HFF-Myc (cell line): ENCODE data around the gene NEDD9.

Experiments
- DNase-seq: peaks from one replicate; pipeline ENCODE4 v3.0.0-alpha.2; 2011; ENCODE audit warnings: low read depth; ENCODE audit errors: extremely low read depth
- H3K4me3 ChIP-seq: replicated peaks from 2 replicates; pipeline ENCODE4 v1.5.1; 2011; ENCODE audit warnings: low read depth, mild to moderate bottlenecking, control low read depth, low read length
- CTCF ChIP-seq: IDR thresholded peaks from 2 replicates; pipeline ENCODE4 v1.5.1; 2012; ENCODE audit warnings: mild to moderate bottlenecking, low read depth, low read length, control low read depth; ENCODE audit errors: missing control alignments

NEDD9 gene

DNA sequence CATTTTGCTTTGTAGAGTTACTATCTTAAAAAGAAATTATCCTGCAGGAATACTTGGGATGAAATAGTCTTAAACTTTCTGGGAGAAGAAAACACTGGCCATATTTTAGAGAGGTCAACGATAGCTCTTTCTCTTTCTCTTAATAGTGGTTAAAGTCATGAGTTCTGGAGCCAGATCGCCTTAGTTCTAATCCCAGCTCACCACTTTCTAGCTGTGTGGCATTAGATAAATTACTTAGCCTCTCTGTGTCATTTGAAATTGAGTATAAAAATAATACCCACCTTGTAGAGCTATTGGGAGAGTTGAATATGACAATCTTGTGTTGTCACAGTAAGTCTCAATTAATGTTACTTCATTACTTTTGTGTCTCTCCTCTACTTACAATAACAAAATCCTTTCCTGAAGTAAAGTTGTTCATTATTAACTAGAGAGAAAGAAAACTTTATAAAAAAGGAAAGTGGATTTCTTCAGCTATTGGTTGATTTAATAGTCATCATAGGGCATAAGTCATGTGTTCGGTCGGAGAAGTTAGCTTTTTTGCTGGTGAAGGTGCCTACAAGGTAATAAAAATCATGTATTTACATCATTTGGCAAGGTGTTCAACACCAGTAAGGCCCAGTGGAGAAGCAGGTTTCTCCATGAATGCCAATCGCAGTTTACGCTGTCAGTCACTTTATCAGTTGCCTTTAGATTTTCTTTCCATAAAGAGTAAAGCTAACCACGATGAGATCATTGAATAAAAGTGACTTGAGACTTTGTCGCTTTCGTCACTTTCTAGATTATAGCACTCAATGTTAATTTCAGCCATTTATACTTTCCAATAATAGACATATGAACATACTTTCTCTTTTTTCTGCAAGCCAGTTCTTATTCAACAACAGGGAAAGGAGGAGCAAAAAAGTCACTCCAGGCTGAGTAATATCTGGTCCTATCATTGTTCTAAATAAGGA lies 2.0 kb downstream of the NEDD9 start:
- H3K4me3 ChIP-seq, result peak overlapping the region; percentile 74
- no peak for TF ChIP-seq CTCF
- no peak for DNase-seq

DNA sequence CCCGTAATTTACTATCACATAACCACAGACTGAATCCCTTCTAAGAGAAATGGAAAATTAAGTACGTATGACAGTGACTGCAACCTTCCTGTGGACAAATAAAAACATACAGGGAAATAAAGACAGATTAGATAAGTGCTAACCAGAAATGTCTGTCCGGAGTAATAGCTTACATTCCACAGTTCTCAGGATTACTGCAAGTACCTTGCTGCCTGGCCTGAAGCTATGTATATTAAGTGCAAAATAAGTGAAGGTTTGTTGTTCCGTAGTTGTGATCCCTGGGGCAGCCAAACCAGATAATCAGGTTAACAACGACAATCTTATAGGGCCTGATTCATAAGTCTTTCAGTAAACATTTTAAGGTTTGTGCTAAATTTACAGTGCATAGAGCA lies 2.8 kb downstream of the NEDD9 start:
- H3K4me3 ChIP-seq, result peak overlapping the region; percentile 74

DNA sequence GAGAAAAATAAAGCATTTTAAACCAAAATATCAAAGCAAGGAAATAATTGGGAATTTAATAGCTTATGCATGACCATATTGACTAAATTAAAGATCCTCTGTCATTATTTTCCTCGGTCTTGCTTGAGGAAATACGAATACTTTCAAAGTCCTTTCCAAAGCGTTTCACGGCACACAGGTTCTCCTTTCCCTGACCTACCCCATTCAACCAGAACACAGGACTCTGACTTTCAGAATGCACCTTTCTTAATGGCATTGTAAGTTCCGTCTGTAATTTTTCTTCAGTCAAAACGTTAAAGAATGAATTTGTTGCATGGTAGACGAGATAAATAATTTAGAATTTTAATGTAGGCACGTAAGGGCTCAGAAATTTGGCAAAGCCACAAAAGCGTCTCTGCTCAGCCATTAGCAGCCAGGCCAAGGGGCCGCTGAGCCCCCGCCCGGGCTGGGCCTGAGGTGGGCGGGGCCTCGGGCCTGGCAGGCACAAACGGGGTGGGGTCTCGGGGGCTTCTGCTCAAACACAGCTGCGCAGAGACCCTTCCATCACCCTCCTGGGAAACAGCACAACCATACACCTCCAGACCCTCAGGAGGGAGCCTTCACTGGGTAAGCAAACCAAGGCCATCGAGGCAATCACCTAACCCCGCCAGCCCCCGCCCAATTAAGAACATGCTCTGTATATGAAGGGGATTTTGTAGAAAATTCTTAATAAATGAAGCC lies 3.4 kb downstream of the NEDD9 start:
- H3K4me3 ChIP-seq, result peak overlapping the region; percentile 74
- DNase-seq, result no peak
- TF ChIP-seq CTCF, result no peak

More for the DNA sequence above, 2.8 kb downstream of the NEDD9 start:
- no peak for DNase-seq
- TF ChIP-seq CTCF, result no peak

DNA sequence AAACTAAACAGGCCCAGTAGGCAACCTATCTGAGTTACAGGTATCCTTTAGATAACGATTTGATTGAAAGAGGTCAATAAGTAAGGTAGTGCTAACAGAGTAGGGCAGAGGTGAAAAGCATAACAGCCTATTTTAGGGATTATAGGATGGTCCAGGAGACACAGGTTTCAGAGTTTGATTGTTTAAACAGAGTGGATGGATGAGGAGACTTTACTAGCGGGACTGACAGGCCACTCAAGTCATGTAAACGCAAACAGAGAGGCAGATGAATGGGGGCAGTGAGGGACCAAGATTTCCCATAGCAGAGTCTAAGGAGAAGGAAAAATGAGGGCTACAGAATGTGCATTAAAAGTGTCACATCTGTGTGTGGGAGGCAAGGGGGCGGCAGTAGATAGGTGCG lies 4.8 kb downstream of the NEDD9 start:
- no peak for DNase-seq
- TF ChIP-seq CTCF, result no peak
- H3K4me3 ChIP-seq, result no peak overlapping the region

DNA sequence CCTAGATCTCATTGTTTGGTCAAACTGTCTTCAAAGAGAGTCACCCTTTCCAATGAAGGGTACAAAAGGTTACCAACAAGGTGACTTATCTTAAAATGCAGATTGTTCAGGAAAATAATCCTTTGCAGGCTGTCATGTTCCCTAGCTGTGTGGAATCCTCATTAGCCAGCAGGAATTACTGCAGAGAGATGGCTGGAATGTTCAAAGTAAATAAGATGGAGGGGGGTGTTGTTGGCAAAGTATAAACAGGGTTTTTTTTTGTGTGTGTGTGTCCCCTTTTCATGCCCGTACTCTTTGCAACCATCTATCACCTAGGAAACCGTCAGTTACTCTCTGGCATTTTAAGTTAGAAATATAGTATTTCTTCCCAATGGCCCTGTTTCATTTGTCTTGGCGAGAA lies 6.5 kb downstream of the NEDD9 start:
- TF ChIP-seq CTCF, result no peak
- no peak overlapping the region for H3K4me3 ChIP-seq
- no peak for DNase-seq

DNA sequence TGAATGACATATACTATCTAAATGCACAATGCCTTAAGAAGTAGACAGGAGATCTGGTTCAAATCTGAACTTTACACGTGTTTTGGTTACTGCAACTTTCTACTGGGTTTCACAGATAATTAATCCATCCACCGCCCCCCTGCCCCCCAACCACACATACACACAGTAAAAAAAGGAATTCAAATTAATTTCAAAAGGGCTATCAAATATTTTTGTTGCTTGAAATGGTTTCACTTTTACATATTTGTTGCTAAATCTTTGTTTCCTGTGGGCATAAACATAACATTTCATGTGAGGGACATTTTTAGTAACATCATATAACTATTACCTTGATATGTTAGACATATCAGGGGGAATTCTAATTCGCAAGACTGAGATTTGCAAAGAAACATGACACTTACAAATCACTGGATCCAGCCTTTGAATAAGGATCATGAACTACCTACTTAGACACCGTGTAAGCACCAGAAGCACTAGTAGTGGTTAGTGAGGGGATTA lies 7.5 kb downstream of the NEDD9 start:
- DNase-seq, result no peak
- H3K4me3 ChIP-seq, result no peak overlapping the region
- TF ChIP-seq CTCF, result no peak
